Colonic mucosa (tissue), 4 donors: ENCODE measurements around the gene PPP1R9B. TPM values are rescaled to one million over a fixed set of nuclear protein-coding genes. Genes with fewer than 3 reads are reported as not detected.

Experiments
- DNase-seq: peaks from one replicate; pipeline ENCODE4 v3.0.0-alpha.2; 2020
- H3K27ac ChIP-seq: fragments of 200-600 bp; one replicate; pipeline ENCODE4 v1.8.0; 2021
- H3K27me3 ChIP-seq: fragments of 200-600 bp; one replicate; pipeline ENCODE4 v1.8.0; 2021
- H3K36me3 ChIP-seq: fragments of 200-600 bp; one replicate; pipeline ENCODE4 v1.8.0; 2021
- H3K4me1 ChIP-seq: fragments of 200-600 bp; one replicate; pipeline ENCODE4 v1.8.0; 2021; ENCODE audit warnings: mild to moderate bottlenecking
- H3K4me3 ChIP-seq: fragments of 200-600 bp; one replicate; pipeline ENCODE4 v1.8.0; 2021
- H3K9ac ChIP-seq, 2 donors: one replicate each; pipeline ENCODE4 v1.7.0; 2013; ENCODE audit warnings: control low read depth in 2 of 2, low read depth in 2 of 2, low read length in 2 of 2
- H3K9me3 ChIP-seq: fragments of 200-600 bp; one replicate; pipeline ENCODE4 v1.8.0; 2021
- CTCF ChIP-seq: fragments of 200-600 bp; IDR thresholded peaks from one replicate; pipeline ENCODE4 v1.8.0; 2022; ENCODE audit warnings: antibody characterized with exemption, mild to moderate bottlenecking
- intact Hi-C: fragments of 100-400 bp; cut with DNase I; formaldehyde crosslinking; loops from one replicate; pipeline ENCODE4 v1.14.1; 2022
- total RNA-seq, 2 donors: library from RNA; stranded (reverse); fragmentation: NEBNext Ultra II Directional in 1 of 2; extraction: Animal tissue kit (Norgen Biotek cat#: 25700) in 1 of 2; gene quantifications; one replicate each; pipeline ENCODE4 v1.2.1, GENCODE V29; 2021
- donor health status: healthy.
- donor health status: DM: no; HTN: no; CAD: no.
- donor health status: DM: no; HTN: no; CAD: no.

Gene PPP1R9B
- total RNA-seq, 2 donors from 2014 or later = 36.6 to 43.2 TPM

GRCh38 chr17:50139950-50140885 lies 10.3 kb downstream of the PPP1R9B start:
- peak; percentile 88 for DNase-seq
- no peaks in the 10 kb centered on the region for H3K9me3 ChIP-seq
- H3K9ac ChIP-seq = no peak overlapping the region
- no peak overlapping the region for H3K27ac ChIP-seq
- no peaks in the 10 kb centered on the region for H3K27me3 ChIP-seq
- TF ChIP-seq CTCF = peak; percentile 89
- no peaks in the 10 kb centered on the region for H3K4me1 ChIP-seq
- H3K36me3 ChIP-seq = peaks cover 14% of the 10 kb centered on the region
- intact Hi-C loops = no loop called here
- H3K4me3 ChIP-seq = no peak overlapping the region

DNA sequence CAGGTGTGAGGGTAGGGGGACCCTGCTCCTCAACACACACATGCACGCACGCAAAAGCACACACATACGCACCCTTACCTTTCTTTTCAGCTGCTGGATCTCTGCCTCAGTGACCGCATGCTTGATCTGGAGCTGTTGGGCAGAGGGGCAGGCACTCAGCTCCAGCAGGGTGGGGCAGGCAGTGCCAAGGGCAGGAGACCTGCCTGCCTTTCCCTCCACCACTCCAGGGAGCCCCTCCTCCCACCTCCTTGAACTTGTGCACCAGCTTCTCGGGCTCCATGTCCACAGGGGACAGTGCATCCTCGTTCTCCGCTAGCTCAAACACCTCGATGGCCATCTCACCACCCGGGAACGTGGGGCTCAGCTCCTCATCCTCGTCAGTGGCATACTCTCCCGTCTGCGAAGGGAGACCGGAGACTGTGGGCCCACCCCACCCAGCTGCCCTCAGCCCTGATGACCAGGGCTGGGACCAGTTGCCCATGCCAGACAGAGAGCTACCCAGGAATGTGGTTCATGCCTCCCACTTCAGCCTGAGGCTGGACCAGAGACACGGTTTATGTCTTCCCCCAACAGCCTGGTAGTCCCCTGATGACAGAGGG lies 11.2 kb downstream of the PPP1R9B start:
- DNase-seq = no peak
- peaks cover 14% of the 10 kb centered on the region for H3K36me3 ChIP-seq
- TF ChIP-seq CTCF = no peak
- H3K27ac ChIP-seq = no peak overlapping the region
- H3K4me3 ChIP-seq = no peak overlapping the region
- no peak overlapping the region for H3K9ac ChIP-seq
- intact Hi-C loops = no loop called here
- no peaks in the 10 kb centered on the region for H3K9me3 ChIP-seq
- no peaks in the 10 kb centered on the region for H3K4me1 ChIP-seq
- no peaks in the 10 kb centered on the region for H3K27me3 ChIP-seq

DNA sequence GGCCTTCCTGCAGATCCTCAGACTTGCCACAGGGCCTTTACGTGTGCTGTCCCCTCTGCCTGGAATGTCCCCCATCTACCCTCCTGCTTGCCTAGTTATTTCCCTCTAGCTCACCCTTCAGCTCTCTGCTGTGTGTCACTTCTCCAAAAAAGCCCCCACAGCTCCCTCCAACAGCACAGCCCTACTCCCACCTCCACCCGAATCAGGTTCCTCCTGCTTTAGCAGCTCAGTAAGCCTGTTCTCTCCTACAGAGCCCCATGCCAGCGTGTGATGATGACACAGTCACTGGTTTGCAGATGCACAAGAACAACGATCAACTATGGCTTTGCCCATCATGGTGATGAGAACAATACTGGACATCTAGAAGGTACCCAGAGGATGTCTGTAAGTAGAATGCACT lies 13.4 kb downstream of the PPP1R9B start:
- no peak for TF ChIP-seq CTCF
- Histone ChIP-seq H3K4me1 (no peaks in the 10 kb centered on the region), H3K27me3 (no peaks in the 10 kb centered on the region), H3K36me3 (peaks cover 14% of the 10 kb centered on the region), H3K27ac (no peak overlapping the region), H3K9me3 (no peaks in the 10 kb centered on the region), H3K9ac (no peak overlapping the region), H3K4me3 (no peak overlapping the region)
- intact Hi-C loops = no loop called here
- no peak for DNase-seq

DNA sequence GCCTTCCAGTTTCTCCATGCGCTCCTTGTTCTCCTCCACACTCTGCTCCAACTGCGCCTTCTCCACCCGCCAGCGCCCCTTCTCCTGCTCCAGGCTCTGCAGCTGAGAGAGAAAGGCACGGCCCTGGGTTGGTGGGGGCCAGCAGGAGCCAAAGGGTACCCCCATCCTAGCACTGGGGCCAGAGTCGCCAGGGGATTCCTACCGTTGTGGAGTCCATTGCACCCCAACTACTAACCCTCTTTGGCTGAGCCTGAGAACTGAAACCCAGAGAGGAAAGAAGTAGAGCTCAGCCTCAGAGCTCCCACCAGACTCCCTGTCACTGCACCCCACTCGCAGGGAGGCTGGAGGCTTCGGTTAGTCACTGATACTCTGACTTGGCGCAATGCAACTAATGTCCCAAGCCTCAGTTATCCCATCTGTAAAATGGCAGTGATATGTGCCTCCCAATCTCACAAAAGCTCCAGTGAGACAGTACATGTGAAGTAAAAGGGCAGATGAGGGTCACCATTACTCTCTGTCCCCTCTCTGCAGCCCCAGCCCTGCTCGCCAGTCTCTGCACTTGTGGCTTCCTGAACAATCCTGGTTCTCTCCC lies 14.3 kb downstream of the PPP1R9B start:
- H3K4me1 ChIP-seq = no peaks in the 10 kb centered on the region
- H3K4me3 ChIP-seq = no peak overlapping the region
- DNase-seq = no peak
- TF ChIP-seq CTCF = no peak
- no peaks in the 10 kb centered on the region for H3K9me3 ChIP-seq
- no peak overlapping the region for H3K27ac ChIP-seq
- H3K27me3 ChIP-seq = no peaks in the 10 kb centered on the region
- no peak overlapping the region for H3K9ac ChIP-seq
- intact Hi-C loops = no loop called here
- peaks cover 14% of the 10 kb centered on the region for H3K36me3 ChIP-seq

DNA sequence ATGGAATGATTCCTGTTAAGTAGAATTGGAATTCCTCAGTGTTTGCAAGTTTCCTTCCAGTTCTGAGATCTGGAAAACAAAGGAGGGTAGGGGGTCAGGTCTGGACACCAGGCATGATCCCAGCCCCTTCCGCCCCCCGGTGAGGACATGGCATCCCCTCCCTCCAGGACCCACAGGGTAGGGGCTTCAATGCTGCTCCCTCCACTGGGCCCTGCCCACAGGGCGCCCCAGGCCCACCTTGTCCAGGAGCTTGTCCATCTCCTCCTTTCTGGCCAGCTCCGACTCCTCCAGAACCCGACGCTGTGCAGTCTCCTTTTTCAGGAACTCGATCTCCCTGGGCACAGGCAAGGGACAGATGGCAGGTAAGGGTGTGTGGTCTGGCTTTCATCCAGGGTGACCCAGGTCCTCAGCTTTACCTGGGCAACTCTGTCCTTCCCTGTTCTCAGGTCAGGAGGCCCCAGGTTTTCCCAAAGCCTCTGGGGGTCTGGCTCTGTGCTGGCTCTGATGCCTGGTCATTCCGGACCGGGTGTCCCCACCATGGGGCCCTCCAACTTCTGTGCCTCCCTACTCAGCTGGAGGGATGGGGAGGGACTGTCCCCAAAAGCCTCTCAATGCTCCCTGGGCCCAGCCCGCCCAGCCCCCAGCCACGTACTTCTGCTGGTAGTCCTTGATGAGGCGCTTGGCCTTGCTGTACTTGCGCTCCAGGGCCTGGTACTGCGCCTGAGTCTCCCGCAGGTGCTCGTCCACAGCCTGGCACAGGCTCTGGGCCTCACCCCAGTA lies 15.0 kb downstream of the PPP1R9B start:
- Histone ChIP-seq H3K4me1 (no peaks in the 10 kb centered on the region), H3K9me3 (no peaks in the 10 kb centered on the region), H3K9ac (no peak overlapping the region), H3K4me3 (no peak overlapping the region), H3K27me3 (no peaks in the 10 kb centered on the region), H3K36me3 (peaks cover 14% of the 10 kb centered on the region), H3K27ac (no peak overlapping the region)
- TF ChIP-seq CTCF = no peak
- intact Hi-C loops = no loop called here
- DNase-seq = no peak
